ENCODE results near the gene ATP5PB.

- TF ChIP-seq EZH2 (IDR thresholded peaks at IDR 0.05; ENCODE audit: low read length): no peak
- TF ChIP-seq CTCF (optimal IDR thresholded peaks at IDR 0.05 in 1 of 3, IDR thresholded peaks at IDR 0.05 in 1 of 3, conservative IDR thresholded peaks at IDR 0.05 in 1 of 3; ENCODE audit: extremely low read depth in 1 of 3, insufficient read depth in 2 of 3, low read length in 3 of 3): no peak
Measured at GRCh38 chr1:111467865-111468716, 18.8 kb downstream of the ATP5PB start.
